ENCODE measurements around the gene SLC1A2.

Gene SLC1A2

DNA sequence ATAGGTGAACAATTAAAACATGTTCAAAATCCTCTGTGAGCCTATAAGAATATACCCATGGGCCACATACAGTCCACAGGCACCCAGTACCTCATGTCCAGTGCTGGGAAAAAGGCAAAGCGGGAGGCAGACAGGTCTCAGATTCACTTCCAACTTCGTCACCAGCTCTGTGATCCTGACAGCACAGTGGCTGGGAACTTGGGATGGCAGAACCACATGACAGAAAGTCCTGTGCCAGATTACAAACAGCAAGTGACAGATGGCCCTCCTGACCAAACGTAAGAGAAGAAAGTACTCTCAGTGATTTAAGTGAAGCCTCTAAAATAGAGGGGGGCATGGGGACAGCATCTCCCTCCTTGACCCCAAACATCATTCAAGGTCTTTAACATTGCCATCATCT, 5.8 kb downstream of the SLC1A2 start:
- DNase-seq (ENCODE audit: low read depth): no peak

DNA sequence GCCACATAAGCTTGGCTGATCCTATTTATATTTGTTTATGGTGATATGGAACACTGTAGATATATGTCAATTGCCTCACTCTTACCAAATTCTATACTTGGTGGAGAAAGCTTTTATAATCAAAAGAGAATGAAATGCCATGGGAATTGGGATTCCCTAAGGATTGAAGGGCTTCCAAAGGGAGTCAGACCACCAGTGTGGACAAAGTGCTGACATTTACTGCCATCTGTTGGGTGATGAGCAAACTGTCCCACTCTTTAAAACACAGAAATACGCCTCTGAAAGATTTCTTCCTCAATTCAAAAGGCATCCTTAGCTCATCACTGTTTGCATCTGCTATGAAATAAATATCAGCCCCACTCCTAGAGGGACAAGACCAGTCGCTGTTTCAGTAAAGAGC, 7.1 kb downstream of the SLC1A2 start:
- DNase-seq (ENCODE audit: low read depth): no peak

DNA sequence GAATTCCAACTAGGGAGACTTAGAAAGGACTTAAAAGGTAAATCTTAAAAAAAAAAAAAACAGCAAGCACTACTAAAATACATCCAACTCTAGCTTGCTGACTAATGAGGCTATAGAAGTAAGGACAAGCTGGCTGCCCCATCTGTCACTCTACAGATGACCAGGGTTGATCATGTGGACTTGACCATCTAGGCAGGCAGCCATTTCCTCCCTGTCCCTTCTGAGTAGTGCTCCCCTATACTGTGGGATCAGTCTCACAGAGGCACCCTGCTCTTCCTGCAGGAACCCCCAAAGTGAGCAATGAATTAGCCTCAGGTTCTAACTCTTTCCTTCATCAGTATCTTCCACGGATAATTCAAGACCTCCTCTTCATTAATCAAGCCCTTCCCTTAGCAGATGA, 12.3 kb downstream of the SLC1A2 start:
- no peak for DNase-seq (ENCODE audit: low read depth)

DNA sequence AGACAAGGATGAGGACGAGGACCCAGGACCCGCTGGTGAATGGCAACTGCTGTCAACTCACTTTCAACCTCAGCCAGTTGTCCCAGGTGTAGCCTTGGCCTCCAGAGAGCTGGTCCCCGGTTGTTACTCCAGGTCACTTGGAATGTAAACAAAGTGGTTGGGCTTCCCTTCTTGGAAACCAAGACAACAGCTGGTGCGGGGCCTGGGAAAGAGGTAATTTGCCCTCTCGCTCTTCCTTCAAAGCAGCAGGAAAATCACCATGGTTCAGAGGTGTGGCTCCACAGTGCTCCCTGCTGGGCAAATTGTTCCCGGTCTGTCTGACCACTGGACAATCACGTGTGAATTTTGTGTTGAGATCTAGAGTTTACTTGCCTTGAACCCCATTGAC, 15.0 kb downstream of the SLC1A2 start:
- DNase-seq (ENCODE audit: low read depth): no peak

DNA sequence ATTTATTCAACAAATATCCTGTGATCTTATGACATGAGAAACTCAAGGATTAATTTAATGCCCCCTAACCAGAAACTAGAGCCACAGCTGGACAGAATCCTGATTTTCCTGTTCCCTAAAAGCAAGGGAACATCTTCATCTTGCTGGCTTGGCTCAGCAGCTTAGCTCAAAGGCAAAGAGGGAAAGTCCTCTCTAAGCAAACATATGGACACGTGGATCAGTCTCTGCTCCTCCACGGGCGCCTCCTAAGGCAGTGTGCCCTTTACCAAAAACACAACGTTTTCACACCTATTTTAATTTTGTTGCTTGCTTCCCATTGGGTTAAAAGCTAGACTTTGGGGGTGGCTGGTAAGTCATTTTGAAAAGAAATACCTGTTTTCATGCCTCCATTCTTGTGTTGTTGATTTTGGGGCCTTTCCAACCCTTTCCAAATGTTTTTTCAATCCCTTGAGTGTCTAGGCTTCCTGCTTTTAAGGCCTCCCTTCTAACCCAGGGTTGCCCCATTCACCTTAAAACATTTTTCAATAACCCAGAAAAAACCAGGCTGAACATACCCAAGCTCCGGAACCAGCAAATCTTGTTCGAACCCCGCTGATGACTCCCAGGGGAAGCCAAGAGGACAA, 15.5 kb downstream of the SLC1A2 start:
- DNase-seq (ENCODE audit: low read depth): no peak

DNA sequence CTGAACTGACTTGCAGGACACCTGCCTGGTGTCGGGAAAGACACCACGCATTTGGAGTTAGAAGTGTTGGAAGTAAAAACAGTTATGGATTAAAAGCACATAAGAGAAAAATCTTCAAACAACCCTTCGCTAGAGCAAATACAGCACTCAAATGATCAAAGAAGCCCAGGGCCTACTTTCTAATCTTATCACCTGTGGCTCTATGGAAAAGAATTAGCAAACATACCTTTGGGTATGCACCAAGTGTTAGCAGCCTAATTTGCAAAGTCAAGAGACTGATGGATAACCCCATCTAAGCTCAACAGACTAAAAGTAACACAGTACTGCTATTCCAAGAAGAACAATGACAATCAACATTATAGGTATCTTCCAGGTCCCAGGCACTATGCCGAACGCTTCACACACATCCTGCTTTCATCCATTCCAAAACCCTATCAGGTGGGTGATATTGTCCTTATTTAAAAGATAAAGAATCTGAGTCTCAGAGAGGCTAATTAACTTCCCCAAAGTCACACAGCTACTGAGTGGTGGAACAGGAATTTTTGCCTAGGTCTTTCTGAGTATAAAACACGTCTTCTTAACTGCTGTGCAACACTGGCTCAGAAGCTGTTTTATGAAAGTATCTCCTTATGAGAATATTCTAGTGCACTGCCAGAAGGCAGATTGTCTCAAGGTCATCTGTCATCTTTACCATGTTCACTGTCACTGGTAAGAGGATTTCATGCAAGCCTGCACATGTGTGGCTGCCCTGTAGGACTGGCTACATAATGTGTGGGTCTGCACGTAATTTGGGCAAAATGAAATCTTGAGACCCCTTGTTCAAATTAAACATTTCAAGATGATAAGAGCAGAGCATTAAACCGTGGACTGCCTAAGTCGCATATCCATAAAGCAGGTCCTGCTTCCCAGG, 16.4 kb downstream of the SLC1A2 start:
- no peak for DNase-seq (ENCODE audit: low read depth)

DNA sequence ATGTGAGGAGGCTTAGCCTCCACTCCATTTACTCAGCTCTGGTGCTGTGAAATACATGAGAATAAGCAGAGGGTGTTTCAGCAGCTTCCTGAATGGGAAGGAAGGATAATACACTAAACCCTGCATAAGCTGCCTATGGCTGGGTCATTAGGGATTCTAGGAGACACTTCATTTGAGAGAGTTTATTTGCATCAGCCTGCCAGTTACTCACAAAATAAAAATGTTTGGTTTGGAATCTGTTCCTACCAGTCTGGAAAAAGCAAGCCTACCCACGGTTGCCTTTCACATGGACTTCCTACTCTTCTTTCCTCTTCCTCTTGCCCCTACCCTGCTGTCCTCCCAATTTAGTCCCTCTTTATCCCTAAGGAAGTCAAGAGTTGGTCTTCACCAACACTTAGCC, 20.5 kb downstream of the SLC1A2 start:
- DNase-seq (ENCODE audit: low read depth): no peak

DNA sequence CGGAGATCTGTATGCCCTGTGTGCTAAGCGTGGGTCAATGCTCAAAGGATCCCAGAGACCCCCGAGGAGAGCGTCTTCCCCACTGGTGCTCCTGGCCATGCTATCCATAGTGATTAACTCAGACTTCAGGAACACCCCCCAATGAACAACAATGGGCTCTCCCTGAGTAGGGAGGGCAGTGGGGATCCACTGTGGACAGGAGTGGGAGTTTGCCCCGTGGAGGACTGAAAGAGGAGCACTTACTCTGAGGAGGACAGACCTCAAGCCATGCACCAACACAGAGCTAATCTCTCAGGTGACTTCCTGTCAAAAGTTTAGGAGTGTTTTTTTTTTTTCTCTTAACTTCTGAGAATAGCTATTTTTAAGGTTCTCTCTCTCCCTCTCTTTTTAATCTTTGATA, 24.4 kb downstream of the SLC1A2 start:
- DNase-seq (ENCODE audit: low read depth): no peak

DNA sequence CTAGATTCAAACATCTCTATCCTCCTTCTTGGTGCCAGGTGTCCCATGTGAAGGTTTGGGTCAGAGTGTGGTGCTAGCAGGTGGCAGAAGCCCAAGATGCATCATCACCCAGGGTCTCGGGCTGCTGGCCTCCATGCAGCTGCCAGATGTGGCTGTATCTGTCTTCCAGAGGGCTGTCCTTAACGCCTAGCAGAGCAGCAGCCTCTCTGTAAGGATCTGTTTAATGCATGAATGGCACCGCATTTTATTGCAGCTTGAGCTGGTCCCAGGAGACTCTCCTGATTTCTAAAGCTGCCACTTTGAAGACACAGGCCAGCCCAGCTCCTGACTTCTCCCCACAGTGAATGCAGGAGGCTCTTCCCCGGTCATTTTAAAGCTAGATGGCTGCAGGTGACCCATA, 26.3 kb downstream of the SLC1A2 start:
- no peak for DNase-seq (ENCODE audit: low read depth)

DNA sequence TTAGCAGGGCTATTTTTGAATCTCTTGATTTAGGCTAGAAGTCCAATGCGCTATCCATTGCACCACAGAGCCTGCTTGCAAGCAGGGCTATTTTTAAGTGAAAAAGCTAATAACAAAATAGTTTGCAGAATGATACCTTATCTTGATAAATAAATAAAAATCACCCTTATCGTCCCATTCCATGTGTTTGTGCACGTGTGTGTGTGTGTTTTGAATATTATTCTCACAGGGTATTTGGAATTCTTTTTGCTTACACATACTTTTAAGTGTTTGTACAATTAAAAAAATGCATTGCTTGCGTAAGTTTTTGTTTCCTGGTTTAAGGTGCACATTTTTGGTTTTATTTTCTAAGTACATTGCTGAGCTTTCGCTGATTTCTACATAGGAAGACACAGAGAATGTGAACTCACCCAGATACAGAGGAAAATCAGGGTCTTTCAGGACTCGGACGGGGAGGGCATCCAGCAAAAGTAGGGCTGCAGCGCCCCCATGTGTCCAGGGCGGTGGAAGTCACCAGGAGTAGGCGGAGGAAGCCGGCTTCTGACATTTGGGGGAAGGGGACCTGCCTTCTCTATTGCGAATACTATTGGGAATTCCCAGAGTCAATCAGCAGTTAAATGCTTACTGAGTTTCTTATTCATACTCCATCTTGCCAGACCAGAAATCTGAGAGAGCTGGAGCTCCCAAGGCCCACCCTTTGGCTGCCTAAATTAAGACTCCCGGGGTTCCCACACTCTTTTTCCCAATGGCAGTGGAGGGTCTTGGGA, 27.3 kb downstream of the SLC1A2 start:
- DNase-seq (ENCODE audit: low read depth): peak; percentile 79

DNA sequence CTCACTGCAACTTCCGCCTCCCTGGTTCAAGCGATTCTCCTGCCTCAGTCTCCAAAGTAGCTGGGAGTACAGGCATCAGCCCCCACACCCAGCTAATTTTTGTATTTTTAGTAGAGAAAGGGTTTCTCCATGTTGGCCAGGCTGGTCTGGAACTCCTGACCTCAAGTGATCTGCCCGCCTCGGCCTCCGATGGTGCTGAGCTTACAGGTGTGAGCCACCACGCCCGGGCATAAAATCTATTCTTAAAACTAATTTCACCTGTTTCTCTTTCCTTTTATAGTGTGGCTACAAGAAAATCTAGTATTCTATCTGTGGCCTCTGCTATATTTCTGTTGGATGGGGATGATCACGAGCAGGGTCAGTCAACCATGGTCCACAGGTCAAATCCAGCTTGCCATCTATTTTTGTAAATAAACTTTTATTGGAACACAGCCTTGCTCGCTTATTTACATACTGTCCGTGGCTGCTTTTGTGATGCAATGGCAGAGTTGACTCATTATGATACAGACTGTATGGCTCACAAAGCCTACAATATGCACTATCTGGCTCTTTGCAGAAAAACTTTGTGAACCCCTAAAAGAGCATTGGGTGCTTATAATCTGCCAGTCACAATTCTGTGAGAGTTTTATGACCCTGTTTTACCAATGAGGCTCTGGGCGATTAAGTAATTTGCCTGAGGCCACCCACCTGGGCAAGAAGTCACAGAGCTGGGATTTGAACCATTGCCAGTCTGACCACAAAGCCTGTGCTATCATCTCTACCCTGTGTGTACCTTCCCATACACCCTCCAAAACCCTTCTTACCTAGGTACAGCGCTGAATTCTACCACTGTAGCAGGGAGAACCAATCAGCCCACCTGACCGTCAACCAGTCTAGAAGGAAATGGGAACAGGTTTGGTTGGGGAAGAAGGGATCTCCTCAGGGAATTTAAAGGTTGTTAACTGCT, 28.3 kb downstream of the SLC1A2 start:
- DNase-seq (ENCODE audit: low read depth): peak; percentile 9

DNA sequence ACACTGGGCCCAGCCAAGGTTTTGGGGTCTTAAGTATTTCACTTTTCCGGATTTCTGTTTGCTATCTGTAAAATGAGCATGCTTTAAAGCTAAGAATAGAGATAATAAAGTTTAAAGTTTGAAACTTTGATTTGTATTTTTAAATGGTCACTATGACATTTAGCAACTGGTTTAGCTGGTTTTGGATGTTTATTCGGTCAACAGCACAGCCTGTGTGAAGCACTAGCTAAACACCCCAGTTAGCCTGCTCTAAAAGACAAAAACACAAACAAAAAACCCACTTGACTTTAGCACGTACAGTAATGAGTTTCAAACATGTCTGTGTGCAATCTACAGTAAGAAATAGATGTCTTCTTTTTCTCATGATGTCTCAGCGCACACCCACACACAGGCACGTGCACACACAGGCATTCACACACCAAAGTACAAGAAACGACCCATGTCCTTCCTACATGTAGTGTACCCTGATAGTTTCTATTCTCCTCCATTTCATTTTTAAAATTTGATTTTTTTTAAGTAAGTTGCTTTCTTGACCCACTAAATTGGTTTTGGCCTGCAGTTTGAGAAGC, 29.4 kb downstream of the SLC1A2 start:
- no peak for DNase-seq (ENCODE audit: low read depth)

DNA sequence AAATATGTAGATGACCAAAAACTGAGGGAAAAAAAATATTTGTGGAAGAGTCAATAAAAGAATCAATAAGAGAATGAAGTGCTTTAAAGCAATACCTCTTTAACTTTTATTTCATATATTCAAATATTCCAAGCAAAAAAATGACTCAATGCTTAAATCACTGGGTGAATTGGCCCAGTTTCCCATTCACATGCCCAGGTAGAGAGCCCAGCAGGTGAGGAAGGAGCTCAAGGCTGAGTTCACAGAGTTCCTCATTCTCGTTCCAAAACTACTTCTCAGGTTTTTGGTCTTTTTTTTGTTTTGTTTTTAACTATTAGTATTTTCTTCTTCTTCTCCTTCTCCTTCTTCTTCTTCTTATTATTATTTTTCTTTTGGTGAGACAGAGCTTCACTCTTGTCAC, 30.2 kb downstream of the SLC1A2 start:
- no peak for DNase-seq (ENCODE audit: low read depth)

DNA sequence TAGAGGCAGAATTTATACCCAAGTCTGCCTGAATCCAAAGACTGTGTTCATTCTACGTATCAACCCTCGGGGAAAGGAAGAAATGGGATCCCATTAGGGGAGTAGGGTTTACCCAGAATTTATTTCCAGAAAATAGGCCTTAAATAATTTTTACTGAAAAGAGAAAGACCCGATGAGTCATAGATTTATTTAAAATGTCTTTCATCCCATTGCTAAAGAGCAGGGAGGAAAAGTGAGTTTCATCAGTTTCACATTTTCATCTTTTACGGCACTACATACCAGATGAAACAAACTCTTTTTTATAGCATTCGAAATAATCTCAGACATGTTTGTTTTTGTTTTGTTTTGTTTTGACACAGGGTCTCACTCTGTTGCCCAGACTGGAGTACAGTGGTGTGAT, 31.3 kb downstream of the SLC1A2 start:
- DNase-seq (ENCODE audit: low read depth): no peak

DNA sequence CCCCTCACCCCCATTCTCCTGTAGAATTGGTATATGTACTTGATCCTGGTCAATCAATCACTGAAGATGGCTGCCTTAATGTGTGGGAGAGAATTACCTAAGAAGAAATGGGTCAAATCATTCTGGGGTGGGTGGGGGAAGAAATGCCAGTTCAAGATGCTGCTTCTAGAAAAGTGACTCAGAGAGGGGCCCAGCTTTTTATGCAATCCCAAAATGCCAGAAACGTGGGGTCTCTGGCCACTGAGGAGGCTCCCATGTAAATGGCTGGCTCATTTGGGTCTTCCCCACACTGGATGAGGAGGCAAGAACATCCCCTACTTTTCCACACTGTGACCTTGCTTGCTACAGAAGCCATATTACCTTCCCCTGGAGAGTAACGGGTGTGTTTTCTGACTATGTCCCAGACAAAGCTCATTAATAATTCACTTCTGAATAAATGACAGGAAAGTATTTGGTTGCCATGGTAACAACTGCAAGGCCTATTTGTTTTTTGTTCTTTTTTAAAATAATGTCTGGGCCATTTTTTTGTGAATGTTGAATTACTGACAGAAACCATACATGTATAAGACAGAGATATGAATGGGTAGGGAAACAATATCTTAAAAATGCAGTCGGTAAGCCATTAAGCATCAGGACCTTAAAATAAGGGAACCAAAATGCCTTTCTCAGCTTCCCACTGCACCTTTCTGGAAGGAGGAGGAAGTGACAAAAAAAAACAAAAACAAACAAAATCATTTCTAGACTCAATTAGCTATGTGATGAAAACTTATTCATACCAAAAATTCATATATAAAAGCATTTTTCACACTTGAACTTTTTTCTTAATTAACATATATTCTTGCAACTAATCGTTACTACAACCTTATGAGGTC, 32.0 kb downstream of the SLC1A2 start:
- no peak for DNase-seq (ENCODE audit: low read depth)

DNA sequence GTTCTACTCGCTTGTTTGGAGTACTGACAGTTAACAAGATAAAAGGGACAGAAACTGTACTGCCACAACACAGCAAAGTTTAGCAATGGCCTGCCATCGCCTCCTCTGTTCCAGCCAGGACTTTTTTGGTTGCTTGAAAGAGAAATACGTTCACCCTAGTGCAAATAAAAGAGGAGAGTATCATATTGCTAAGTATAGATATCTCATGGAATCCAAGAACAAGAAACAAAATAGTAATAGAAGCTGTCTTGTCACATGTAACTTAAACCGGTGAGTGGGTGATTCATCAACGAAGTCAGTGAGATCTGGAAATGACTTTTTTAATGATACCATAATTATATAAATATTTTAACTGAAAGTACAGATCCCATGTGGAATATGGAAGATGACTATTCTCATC, 35.4 kb downstream of the SLC1A2 start:
- DNase-seq (ENCODE audit: low read depth): no peak

DNA sequence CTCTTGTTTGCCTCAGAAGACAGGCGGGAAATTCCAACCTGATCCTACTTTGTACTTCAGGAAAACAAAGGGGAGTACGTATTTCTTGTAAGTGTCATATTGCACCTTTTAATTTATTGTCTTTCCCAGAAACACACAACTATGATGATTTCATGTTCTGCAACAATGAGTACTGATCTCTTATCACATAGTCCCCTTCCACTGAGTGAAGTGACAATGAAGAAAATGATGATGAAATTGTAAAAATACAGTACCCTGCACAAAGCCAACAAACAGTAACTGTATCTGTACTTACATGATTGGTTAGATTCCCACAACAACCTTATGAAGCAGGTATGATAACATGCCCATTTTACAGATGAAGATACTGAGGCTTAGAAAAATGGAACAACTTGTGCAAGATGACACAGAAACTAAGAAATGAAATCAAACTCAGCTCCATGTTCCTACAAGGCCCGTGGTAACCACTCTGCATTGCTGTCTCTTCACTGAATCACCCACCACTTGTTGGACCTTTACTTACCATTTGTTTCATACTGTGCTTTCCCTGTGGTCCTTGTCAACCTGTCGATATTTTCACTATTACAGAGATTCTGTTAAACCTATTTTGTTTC, 37.5 kb downstream of the SLC1A2 start:
- DNase-seq (ENCODE audit: low read depth): no peak

DNA sequence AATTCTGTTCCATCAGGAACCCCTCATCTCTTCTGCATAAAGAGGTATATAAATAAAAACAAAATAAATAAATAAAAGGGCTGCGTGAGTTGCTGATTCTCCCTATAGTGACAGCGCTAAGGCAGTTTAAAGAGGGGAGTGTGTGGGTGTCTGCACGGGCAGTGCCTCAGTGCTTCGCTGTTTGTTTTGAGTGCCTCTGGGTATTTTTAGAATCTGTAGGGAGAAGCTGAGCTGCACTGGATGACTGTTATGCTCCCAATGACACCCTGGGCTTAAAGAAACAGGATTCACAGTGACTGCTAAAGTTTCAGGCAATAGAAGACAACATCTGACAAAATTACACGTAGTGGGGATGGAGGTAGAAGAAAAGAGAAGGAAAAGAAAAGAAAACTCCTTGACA, 38.8 kb downstream of the SLC1A2 start:
- no peak for DNase-seq (ENCODE audit: low read depth)

DNA sequence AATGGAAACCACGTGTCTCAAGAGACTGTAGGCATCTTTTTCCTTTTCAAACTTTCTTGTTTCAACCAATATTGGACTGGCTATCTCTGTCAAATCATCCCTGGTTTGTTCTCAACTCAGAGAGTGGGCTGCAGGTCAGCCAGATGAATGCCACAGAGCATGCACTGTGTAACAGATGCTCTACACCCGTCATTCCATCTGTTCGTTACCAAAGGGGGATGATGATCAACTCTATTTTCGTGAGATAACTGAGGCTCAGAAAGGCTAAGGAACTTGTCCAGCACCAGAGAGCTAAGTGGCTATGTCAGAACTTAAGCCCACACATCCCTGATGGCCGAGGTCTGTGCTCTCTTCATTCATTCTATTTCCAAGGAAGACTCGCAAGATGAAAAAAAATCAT, 42.1 kb downstream of the SLC1A2 start:
- DNase-seq (ENCODE audit: low read depth): no peak

DNA sequence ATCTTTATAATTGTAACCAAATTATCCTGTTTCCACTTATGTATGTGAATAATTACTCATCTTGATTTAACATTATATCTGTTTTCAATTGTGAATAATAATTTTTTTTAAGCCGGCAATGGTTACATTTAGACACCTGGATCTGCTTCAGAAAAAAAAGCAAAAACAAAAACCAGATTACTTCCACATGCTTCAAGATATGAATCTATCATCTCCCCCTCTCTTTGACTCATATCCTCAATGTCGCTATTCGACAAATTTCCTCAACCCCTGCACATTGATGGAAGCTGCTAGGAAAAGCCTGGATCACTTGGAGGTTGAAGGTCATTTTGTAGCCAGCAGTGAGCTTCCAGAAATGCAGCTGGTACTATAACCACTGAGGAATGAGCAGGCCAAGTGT, 42.7 kb downstream of the SLC1A2 start:
- no peak for DNase-seq (ENCODE audit: low read depth)
